SJCRH30 (cell line): ENCODE measurements around the gene SRD5A3. TPM values are rescaled to one million over a fixed set of nuclear protein-coding genes. Genes with fewer than 3 reads are reported as not detected.
A peak's percentile ranks its signal among the peaks of the same experiment; 100 is the strongest.

Source experiments
- DNase-seq, 2 experiments: peaks; one replicate each; pipeline ENCODE4 v3.0.0-alpha.2; 2015 to 2020
- H3K27ac ChIP-seq: fragments of 250-450 bp; sonication (Bioruptor Pico); 2 replicates; pipeline ENCODE4 v1.5.1; 2020; ENCODE audit warnings: mild to moderate bottlenecking, moderate library complexity
- H3K27me3 ChIP-seq: fragments of 250-450 bp; sonication (Bioruptor Pico); 2 replicates; pipeline ENCODE4 v1.5.1; 2020; ENCODE audit warnings: mild to moderate bottlenecking, moderate library complexity
- H3K36me3 ChIP-seq: fragments of 250-450 bp; sonication (Bioruptor Pico); 2 replicates; pipeline ENCODE4 v1.5.1; 2020; ENCODE audit warnings: mild to moderate bottlenecking, moderate library complexity
- H3K4me1 ChIP-seq: fragments of 250-450 bp; sonication (Bioruptor Pico); 2 replicates; pipeline ENCODE4 v1.5.1; 2020; ENCODE audit warnings: mild to moderate bottlenecking, moderate library complexity
- H3K4me3 ChIP-seq: fragments of 250-450 bp; sonication (Bioruptor Pico); 2 replicates; pipeline ENCODE4 v1.5.1; 2020; ENCODE audit warnings: mild to moderate bottlenecking, moderate library complexity
- H3K9me3 ChIP-seq: fragments of 250-450 bp; sonication (Bioruptor Pico); replicated peaks from 2 replicates; pipeline ENCODE4 v1.5.1; 2020; ENCODE audit warnings: mild to moderate bottlenecking, moderate library complexity
- total RNA-seq: library from RNA; depleted of rRNA; stranded (reverse); fragments of >200 nt; shearing (Covaris generic); gene quantifications from 2 replicates; pipeline ENCODE4 v1.2.3, GENCODE V29; 2014; rRNA removed

SRD5A3 gene
- 5.8 and 7.5 TPM in 2 replicates for total RNA-seq

DNA sequence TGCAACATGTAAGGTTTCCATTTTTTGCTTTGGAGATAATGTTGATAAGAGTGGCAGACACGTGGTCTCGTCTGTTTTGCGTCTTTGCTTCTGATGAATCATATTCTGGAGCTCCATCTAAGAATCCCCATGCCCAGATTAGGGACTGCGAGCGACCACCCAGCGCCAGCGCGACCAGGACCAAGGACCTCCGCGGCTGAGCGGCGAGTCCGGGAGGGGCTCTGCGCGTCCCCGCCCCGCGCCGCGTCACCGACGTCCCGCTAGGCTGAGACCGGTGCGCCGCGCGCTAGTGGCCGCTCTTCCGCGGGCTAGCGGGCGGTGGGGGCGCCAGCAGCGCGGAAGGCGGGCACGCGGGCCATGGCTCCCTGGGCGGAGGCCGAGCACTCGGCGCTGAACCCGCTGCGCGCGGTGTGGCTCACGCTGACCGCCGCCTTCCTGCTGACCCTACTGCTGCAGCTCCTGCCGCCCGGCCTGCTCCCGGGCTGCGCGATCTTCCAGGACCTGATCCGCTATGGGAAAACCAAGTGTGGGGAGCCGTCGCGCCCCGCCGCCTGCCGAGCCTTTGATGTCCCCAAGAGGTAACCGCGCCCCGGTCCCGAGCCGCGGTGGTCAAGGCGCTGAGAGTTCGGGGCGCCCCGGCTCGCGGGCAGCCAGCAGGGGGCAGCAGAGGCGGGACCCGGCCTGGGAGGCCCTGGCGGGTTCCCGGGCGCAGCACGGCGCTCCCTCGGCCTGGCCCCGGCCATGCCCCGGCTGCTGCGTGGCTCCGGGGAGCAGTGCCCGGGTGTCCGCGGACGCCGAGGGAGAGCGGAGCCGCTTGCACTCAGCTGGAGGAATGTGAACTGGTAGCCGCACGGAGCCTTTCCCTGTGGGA is at the start of gene SRD5A3:
Gene SRD5A3 (plus strand): TSS at position 263 of the 871 bp plus-strand sequence. CDS start 95 bp downstream, at position 358.
- peak within 1 kb of the TSS; percentile 66 for H3K27ac ChIP-seq
- H3K4me1 ChIP-seq = peaks cover 8% of the 10 kb centered on the region
- H3K36me3 ChIP-seq = no peaks in the 10 kb centered on the region
- H3K27me3 ChIP-seq = no peaks in the 10 kb centered on the region
- peak; percentile 85 to 93 for DNase-seq
- no peaks in the 10 kb centered on the region for H3K9me3 ChIP-seq
- peak within 1 kb of the TSS; percentile 69 for H3K4me3 ChIP-seq

DNA sequence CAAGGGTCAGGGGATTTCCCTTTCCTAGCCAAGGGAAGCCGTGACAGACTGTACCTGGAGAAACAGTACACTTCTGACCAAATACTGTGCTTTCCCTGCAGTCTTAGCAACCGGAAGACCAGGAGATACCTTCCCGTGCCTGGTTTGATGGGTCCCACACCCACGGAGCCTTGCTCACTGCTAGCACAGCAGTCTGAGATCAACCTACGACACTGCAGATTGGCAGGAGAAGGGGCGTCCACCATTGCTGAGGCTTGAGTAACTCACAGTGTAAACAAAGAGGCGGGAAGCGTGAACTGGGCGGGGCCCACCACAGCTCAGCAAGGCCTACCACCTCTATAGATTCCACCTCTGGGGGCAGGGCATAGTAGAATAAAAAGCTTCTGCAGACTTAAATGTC is 48.7 kb upstream of the SRD5A3 start:
- Histone ChIP-seq H3K27me3 (no peaks in the 10 kb centered on the region), H3K9me3 (peaks cover 3% of the 10 kb centered on the region; the same call in 1 of the 2 replicates), H3K4me3 (no peak overlapping the region), H3K36me3 (no peaks in the 10 kb centered on the region), H3K27ac (no peak overlapping the region), H3K4me1 (no peaks in the 10 kb centered on the region)
- peak in 1 of 2 experiments; percentile 9 for DNase-seq

DNA sequence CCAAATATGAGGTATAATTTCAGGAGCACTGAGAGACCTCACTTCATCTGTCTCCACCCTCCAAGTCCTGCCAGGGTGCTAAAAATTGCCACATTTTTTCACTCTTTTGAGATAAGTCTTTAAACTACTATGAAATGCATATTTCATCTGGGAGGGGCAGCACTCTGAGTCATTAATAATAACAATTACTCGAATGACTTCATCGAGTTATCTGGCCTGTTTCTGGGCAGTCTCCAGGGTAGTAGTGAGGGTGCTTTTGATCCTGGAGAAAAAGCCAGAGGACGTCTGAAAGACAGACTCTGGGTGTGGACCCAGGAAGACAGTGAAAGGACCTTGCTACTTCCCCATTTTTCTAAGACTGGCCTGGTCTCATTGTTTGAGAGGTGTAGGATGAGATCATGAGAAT is 42.3 kb upstream of the SRD5A3 start:
- Histone ChIP-seq H3K27ac (no peak overlapping the region), H3K27me3 (no peaks in the 10 kb centered on the region), H3K4me3 (no peak overlapping the region), H3K9me3 (peaks cover 3% of the 10 kb centered on the region; the same call in 1 of the 2 replicates), H3K4me1 (peaks cover 8% of the 10 kb centered on the region; the same call in 1 of the 2 replicates), H3K36me3 (no peaks in the 10 kb centered on the region)
- no peak for DNase-seq

DNA sequence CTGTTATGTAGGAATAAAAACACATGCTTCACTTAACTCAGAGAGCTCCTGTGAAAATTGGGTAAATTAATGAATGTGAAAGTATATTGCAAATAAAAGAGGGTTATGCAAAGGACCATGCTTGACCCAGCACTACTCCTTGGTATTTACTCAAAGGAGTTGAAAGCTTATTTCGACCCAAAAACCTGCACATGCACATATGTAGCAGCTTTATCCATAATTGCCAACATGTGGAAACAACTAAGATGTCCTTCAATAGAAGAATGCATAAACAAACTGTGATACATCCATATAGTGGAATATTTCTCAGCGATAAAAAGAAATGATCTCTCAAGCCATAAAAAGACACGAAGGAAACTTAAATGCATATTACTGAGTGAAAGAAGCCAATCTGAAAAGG is 41.7 kb upstream of the SRD5A3 start:
- Histone ChIP-seq H3K4me1 (peaks cover 8% of the 10 kb centered on the region; the same call in 1 of the 2 replicates), H3K27ac (no peak overlapping the region), H3K27me3 (no peaks in the 10 kb centered on the region), H3K9me3 (peaks cover 3% of the 10 kb centered on the region; the same call in 1 of the 2 replicates), H3K4me3 (no peak overlapping the region), H3K36me3 (no peaks in the 10 kb centered on the region)
- DNase-seq = no peak

DNA sequence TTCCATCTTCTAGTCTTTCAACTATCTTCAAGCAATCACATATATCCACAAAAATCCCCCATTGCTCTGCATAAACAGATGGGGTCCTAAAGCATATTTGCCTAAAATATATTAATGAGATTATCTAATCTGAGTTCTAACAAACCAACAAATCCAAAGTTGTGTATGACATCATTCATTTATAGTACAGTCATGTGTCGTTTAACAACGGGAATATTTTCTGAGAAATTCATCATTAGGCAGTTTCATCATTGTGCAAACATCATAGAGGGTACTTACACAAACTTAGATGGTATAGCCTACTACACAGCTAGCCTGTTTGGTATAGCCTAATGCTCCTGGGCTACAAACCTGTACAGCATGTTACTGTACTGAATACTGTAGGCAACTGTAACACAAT is 38.0 kb upstream of the SRD5A3 start:
- Histone ChIP-seq H3K27me3 (no peaks in the 10 kb centered on the region), H3K27ac (no peak overlapping the region), H3K4me1 (peaks cover 8% of the 10 kb centered on the region; the same call in 1 of the 2 replicates), H3K4me3 (no peak overlapping the region), H3K9me3 (no peaks in the 10 kb centered on the region), H3K36me3 (no peaks in the 10 kb centered on the region)
- no peak for DNase-seq

DNA sequence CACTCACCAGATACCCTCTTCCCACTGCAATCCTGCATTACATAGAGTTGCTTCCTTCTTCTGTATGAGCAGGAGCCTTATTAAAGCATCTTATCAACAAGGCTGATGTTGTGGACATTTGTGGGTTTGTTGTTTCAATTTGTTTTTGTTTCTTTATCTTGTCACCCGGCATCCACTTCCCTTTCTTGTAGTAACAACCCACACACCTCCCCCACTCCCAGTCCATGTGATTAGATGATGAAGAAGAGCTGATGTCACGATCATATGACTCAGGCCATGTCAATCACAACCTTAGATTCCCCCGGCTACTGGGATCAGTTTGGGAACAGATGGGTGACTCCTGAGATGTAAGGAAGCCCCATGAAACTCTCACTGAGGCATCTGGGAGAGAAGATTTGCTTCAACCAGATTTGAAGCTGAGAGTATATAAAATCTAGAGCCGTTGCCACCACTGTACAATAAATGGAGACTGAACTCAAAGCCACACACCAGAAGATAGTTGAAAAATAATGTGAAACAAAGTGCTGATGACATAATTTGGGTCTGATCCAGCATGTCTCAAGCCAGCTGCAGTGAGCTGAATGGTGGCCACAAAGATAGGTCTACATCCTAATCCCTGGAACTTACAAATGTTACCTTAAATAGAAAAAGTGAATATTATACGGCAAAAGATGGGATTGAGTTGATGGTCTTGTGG is 34.1 kb upstream of the SRD5A3 start:
- Histone ChIP-seq H3K27ac (no peak overlapping the region), H3K36me3 (no peaks in the 10 kb centered on the region), H3K27me3 (no peaks in the 10 kb centered on the region), H3K9me3 (no peaks in the 10 kb centered on the region), H3K4me3 (no peak overlapping the region), H3K4me1 (no peaks in the 10 kb centered on the region)
- DNase-seq = no peak

DNA sequence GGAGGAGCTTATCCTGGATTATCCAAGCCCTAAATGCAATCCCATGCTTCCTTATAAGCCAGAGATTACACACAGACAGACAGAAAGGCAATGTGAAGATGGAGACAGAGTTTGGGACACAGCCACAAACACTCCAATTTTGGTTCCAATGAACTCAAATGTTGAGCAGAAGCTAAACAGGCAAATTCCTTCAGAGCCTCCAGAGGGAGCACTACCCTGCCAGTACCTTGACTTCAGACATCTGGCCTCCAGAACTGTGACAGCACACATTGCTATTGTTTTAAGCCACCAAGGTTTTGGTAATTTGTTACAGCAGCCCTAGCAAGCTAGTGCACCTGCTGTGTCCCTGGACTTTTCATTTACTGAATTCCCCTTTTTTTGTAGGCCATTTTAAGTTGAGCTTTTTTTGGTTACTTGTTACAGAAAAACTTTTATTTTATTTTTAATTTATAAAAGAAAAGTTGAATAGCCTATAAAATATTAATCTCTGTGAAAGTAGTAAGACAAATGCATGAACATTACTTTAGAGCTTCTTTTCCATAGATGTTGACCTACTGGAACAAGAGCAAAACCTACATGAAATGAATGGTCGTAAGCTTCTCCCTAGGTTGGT is 33.4 kb upstream of the SRD5A3 start:
- Histone ChIP-seq H3K4me3 (no peak overlapping the region), H3K4me1 (no peaks in the 10 kb centered on the region), H3K27me3 (no peaks in the 10 kb centered on the region), H3K36me3 (no peaks in the 10 kb centered on the region), H3K9me3 (no peaks in the 10 kb centered on the region), H3K27ac (no peak overlapping the region)
- peak; percentile 46 to 73 for DNase-seq

DNA sequence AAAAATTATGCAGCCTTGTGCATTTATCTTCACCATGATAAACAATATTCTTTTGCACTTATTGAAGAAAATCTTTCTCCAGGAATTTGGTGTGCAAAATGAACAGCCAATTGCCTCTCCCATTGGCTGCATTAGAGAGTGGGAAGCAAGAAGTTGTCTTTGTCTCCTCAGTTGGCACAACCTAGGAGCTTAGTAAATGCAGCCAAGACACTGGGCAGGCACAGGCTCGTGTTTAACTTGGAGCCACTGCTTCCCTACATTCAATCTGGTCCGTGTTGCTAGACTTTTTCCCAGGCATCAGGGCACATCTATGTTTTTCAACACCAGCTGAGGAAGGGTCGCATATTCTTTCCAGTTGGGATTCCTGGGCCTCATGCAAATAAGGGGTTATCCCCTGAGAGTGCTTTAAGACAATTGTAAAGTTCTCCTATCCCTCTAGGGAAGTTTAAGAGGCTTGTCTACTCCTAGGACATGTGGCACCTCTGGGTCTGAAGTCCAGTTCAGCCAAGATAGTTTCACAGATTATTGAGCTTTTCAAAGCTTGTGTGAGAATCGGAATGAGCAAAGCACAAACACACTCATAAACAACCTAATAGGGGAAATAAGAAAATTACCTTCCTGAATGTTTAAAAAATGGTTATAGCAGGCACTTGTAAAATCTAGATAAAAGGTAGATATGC is 31.8 kb upstream of the SRD5A3 start:
- H3K36me3 ChIP-seq = no peaks in the 10 kb centered on the region
- no peaks in the 10 kb centered on the region for H3K4me1 ChIP-seq
- no peaks in the 10 kb centered on the region for H3K9me3 ChIP-seq
- H3K4me3 ChIP-seq = no peak overlapping the region
- DNase-seq = no peak
- H3K27ac ChIP-seq = no peak overlapping the region
- no peaks in the 10 kb centered on the region for H3K27me3 ChIP-seq

DNA sequence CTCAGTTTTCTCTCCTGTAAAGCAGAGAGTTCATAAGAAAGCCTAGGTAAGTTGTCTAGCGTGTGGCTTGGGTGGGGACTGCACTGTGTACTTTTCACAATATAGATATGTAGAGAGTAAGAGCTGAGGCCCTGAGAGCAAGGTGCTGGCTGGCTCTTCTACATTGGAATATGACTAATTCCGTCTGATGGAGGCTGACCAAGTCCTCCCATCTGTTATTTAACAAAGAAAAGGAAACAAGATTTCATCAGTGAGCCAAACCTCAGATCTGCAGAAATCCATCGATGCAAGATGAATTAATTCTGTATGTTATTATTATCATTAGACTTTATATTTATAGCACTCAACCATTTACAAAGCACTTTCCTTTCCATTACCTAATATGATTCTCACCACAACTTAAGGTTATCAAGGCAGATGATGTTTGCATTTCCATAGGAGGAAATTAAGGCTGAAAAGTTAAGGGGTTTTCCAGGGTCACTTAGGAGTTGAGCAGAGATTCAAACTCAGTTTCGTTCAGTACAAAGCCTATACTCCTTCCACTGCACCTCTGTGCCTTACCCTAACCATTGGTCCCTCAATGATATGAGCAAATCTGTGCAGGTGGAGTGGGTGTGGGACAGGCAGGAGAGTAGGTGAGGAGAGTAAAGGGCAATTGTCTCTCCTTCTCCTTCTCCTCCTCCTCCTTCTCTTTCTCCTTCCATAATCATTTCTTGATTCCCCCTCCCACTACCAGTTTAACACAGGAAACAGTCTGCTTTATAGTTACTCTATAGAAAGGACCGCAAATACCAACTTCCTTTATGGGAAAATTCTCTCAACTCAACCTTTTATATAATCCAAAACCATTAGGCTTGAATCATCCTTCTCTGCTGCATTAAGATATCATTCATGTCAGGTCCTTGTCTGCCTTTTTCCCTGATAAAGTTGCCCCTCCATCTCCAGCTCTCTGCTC is 27.6 kb upstream of the SRD5A3 start:
- H3K9me3 ChIP-seq = no peaks in the 10 kb centered on the region
- H3K4me1 ChIP-seq = no peaks in the 10 kb centered on the region
- DNase-seq = no peak
- no peaks in the 10 kb centered on the region for H3K36me3 ChIP-seq
- no peaks in the 10 kb centered on the region for H3K27me3 ChIP-seq
- H3K4me3 ChIP-seq = no peak overlapping the region
- H3K27ac ChIP-seq = no peak overlapping the region

DNA sequence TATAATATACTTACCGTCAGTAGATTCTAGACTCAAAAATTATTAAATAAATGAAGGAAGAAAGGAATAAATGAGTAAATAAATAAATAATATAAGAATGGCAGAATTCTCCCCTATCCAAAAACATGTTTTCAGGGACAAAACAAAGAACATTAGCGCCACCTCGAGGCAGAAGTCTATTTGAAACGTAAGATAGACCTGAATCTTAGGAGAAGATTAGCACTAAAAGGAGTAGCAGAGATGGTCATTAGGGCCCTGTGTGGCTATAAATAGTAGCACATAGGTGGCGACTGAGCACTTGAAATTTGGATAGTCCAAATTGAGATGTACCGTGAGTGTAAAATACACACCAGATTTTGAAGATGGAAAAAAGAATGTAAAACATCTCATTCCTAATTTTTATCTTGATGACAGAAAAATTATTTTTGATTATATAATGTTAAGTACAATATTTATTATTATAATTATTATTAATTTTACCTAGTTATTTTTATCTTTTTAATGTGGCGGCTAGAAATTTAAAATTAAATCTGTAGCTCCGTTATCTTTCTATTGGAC is 24.3 kb upstream of the SRD5A3 start:
- H3K27me3 ChIP-seq = no peaks in the 10 kb centered on the region
- no peaks in the 10 kb centered on the region for H3K4me1 ChIP-seq
- DNase-seq = peak; percentile 82 to 94
- no peaks in the 10 kb centered on the region for H3K9me3 ChIP-seq
- no peaks in the 10 kb centered on the region for H3K36me3 ChIP-seq
- no peak overlapping the region for H3K4me3 ChIP-seq
- no peak overlapping the region for H3K27ac ChIP-seq

DNA sequence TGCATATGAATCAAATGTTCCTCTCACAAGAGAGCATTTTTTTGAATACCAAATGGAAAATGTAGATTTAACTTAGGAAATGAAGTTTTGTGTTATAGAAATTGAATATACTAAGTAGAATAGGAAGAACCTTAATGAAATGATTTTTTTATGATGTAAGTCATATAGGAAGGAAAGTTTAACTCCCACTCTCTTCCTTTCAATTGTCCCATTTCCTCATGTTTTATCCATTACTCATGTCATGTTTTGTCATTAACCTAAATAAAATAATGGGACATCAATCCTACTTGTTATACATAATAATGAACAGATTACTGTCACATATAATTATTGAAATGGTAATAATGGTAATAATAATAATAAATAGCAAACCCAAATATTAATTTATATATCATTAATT is 22.7 kb upstream of the SRD5A3 start:
- H3K9me3 ChIP-seq = no peaks in the 10 kb centered on the region
- no peak overlapping the region for H3K27ac ChIP-seq
- no peaks in the 10 kb centered on the region for H3K4me1 ChIP-seq
- no peaks in the 10 kb centered on the region for H3K27me3 ChIP-seq
- DNase-seq = no peak
- no peak overlapping the region for H3K4me3 ChIP-seq
- no peaks in the 10 kb centered on the region for H3K36me3 ChIP-seq

DNA sequence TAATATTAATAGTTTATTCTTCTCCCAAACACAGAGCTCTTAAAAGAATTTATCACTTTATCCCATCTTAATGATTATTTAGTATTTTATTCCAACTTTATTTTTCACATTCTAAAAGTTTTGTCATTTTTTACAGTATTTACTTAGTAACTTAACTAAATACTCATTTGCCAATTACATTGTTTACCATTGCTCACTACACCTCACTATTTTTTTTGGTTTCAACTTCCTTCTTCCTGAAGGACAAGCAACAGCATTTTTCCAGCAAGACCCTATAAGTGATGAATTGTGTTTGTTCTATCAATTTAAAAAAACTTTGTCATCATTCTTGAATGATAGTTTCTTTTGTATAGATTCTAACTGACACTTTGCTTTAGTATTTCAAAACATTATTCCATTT is 19.4 kb upstream of the SRD5A3 start:
- Histone ChIP-seq H3K27ac (no peak overlapping the region), H3K4me1 (no peaks in the 10 kb centered on the region), H3K27me3 (no peaks in the 10 kb centered on the region), H3K9me3 (peaks cover 4% of the 10 kb centered on the region; the same call in 1 of the 2 replicates), H3K36me3 (no peaks in the 10 kb centered on the region), H3K4me3 (no peak overlapping the region)
- DNase-seq = no peak

DNA sequence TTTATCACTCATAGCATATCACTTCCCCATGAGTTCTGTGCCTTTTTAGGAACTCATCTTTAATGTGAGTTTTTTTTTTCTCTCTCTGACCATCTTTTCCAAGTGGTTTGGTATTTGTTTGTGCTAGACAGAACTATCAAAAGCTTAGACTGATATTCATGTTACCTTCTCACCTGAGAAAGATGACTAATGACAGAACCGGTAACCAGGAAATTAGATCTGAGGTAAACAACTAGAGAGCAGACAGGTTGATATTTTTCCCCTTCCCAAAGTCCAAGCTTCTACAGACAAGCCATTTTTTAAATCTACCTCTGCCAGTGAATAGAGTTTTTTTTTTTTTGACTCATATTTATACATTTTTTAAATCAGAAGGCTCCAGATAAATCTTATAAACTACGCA is 17.0 kb upstream of the SRD5A3 start:
- no peak overlapping the region for H3K27ac ChIP-seq
- H3K9me3 ChIP-seq = peaks cover 4% of the 10 kb centered on the region; the same call in 1 of the 2 replicates
- no peak overlapping the region for H3K4me3 ChIP-seq
- H3K27me3 ChIP-seq = no peaks in the 10 kb centered on the region
- H3K4me1 ChIP-seq = no peaks in the 10 kb centered on the region
- no peak for DNase-seq
- H3K36me3 ChIP-seq = no peaks in the 10 kb centered on the region
